HCT116 (cell line): Measurements from ENCODE around the gene CDKN2B-AS1. TPM values are rescaled to one million over a fixed set of nuclear protein-coding genes. Genes with fewer than 3 reads are reported as not detected.

Experiments used
- ATAC-seq: fragments of 200-7000 bp; cut with Tn5 transposase; 2 replicates; pipeline ENCODE4 v1.9.1; 2020; ENCODE audit warnings: mild to moderate bottlenecking, moderate library complexity
- BruUV-seq: library from RNA; stranded (reverse); fragments of 400-500 nt; replicated peaks from 2 replicates; lab custom pipeline; 2021; lab: Mats Ljungman, UMichigan
- CTCF ChIA-PET: fragments of 300-600 bp; sonication (Branson Sonifier 250); formaldehyde crosslinking; loops from one replicate; lab custom pipeline; 2021; ENCODE audit warnings: antibody characterized with exemption; lab: Charles Lee
- POLR2A ChIA-PET: fragments of 300-600, 350-600 bp; sonication (Branson Sonifier 250); formaldehyde crosslinking; loops from one replicate; lab custom pipeline; 2021; ENCODE audit warnings: antibody characterized with exemption; lab: Charles Lee
- RAD21 ChIA-PET, 2 experiments: fragments of 300-600 bp; sonication (Branson Sonifier 250); formaldehyde crosslinking; loops; one replicate each; lab custom pipeline; 2023; ENCODE audit warnings: low total read pairs in 2 of 2; ENCODE audit not compliant: uncharacterized antibody in 2 of 2, unreplicated experiment in 2 of 2, low non-redundant PET in 1 of 2; lab: Charles Lee
- DNase-seq: peaks from one replicate; pipeline ENCODE4 v3.0.0-alpha.2; 2010; ENCODE audit warnings: low read depth, low spot score
- H2AFZ ChIP-seq: fragments of 200-600 bp; shearing (Covaris generic), sonication (generic); 2 replicates; pipeline ENCODE4 v1.6.1; 2017; ENCODE audit warnings: low read depth, mixed run types, mixed read lengths, antibody characterized with exemption, low read length; ENCODE audit not compliant: poor library complexity, severe bottlenecking
- H3K27ac ChIP-seq: 2 replicates; pipeline ENCODE4 v1.5.1; 2012; ENCODE audit warnings: low read depth, low read length
- H3K27me3 ChIP-seq: fragments of 200-600 bp; sonication (generic); 2 replicates; pipeline ENCODE4 v1.6.1; 2016; ENCODE audit warnings: mixed run types, low read length, mixed read lengths; ENCODE audit not compliant: insufficient read depth
- H3K36me3 ChIP-seq, 2 experiments: fragments of 200-500 bp in 1 of 2; fragments of 200-600 bp in 1 of 2; sonication (Bioruptor generic) in 1 of 2; sonication (generic) in 1 of 2; 2 replicates each; pipeline versions ENCODE4 v1.5.1 to v1.6.1; 2014 to 2016; ENCODE audit warnings: low read length in 2 of 2, inconsistent platforms in 1 of 2, mixed read lengths in 1 of 2, mixed run types in 1 of 2; ENCODE audit not compliant: insufficient read depth in 2 of 2, control insufficient read depth in 1 of 2
- H3K4me1 ChIP-seq, 2 experiments: fragments of 200-600 bp in 1 of 2; sonication (generic) in 1 of 2; 2 replicates each; pipeline versions ENCODE4 v1.5.1 to v1.6.1; 2012 to 2017; ENCODE audit warnings: low read length in 2 of 2, inconsistent platforms in 1 of 2, mild to moderate bottlenecking in 1 of 2, mixed read lengths in 1 of 2, mixed run types in 1 of 2, moderate library complexity in 1 of 2; ENCODE audit not compliant: insufficient read depth in 2 of 2, control insufficient read depth in 1 of 2
- H3K4me2 ChIP-seq: fragments of 200-600 bp; sonication (generic); 2 replicates; pipeline ENCODE4 v1.6.1; 2017; ENCODE audit warnings: mixed run types, low read length, mixed read lengths
- H3K4me3 ChIP-seq, 2 experiments: fragments of 200-600 bp in 1 of 2; sonication (generic) in 1 of 2; replicated peaks in 1 of 2; 2 replicates each; pipeline ENCODE4 v1.5.1; 2011 to 2016; ENCODE audit warnings: low read length in 2 of 2, control low read depth in 1 of 2, low read depth in 1 of 2, mild to moderate bottlenecking in 1 of 2, mixed read lengths in 1 of 2, mixed run types in 1 of 2
- H3K79me2 ChIP-seq: fragments of 200-600 bp; sonication (generic); 2 replicates; pipeline ENCODE4 v1.6.1; 2017; ENCODE audit warnings: mild to moderate bottlenecking, mixed run types, low read length, moderate library complexity, mixed read lengths; ENCODE audit not compliant: insufficient read depth
- H3K9ac ChIP-seq: fragments of 200-600 bp; sonication (generic); 2 replicates; pipeline ENCODE4 v1.6.1; 2016; ENCODE audit warnings: low read length, mixed read lengths
- H3K9me2 ChIP-seq: fragments of 200-600 bp; sonication (generic), shearing (Covaris generic); 2 replicates; pipeline ENCODE4 v1.6.1; 2017; ENCODE audit warnings: mixed run types, mild to moderate bottlenecking, moderate library complexity; ENCODE audit not compliant: insufficient read depth
- H3K9me3 ChIP-seq, 2 experiments: fragments of 200-500 bp in 1 of 2; fragments of 200-600 bp in 1 of 2; sonication (Bioruptor generic) in 1 of 2; sonication (generic) in 1 of 2; 2 replicates each; pipeline ENCODE4 v1.6.1; 2014 to 2017; ENCODE audit warnings: low read length in 2 of 2, mixed read lengths in 2 of 2, inconsistent platforms in 1 of 2, low read depth in 1 of 2, mild to moderate bottlenecking in 1 of 2, mixed run types in 1 of 2, moderate library complexity in 1 of 2; ENCODE audit not compliant: control insufficient read depth in 1 of 2, insufficient read depth in 1 of 2
- H4K20me1 ChIP-seq: fragments of 200-600 bp; sonication (generic), shearing (Covaris generic); 2 replicates; pipeline ENCODE4 v1.6.1; 2017; ENCODE audit warnings: mixed run types, mild to moderate bottlenecking, moderate library complexity; ENCODE audit not compliant: insufficient read depth
- CBX3 ChIP-seq: IDR thresholded peaks from 2 replicates; pipeline ENCODE4 v1.6.1; 2012; ENCODE audit warnings: low read depth
- CEBPB ChIP-seq: IDR thresholded peaks from 2 replicates; pipeline ENCODE4 v1.6.1; 2012; ENCODE audit warnings: low read depth
- EGR1 ChIP-seq: IDR thresholded peaks from 2 replicates; pipeline ENCODE4 v1.6.1; 2012; ENCODE audit warnings: low read depth
- ELF1 ChIP-seq: IDR thresholded peaks from 2 replicates; pipeline ENCODE4 v1.6.1; 2012; ENCODE audit warnings: low read depth, borderline replicate concordance
- EZH2phosphoT487 ChIP-seq: fragments of 200-600 bp; IDR thresholded peaks from 2 replicates; pipeline ENCODE4 v1.6.1; 2018; ENCODE audit warnings: antibody characterized with exemption, borderline replicate concordance
- FOSL1 ChIP-seq: IDR thresholded peaks from 2 replicates; pipeline ENCODE4 v1.6.1; 2012; ENCODE audit warnings: low read depth
- JUND ChIP-seq: IDR thresholded peaks from 2 replicates; pipeline ENCODE4 v1.6.1; 2012
- POLR2A ChIP-seq: IDR thresholded peaks from 2 replicates; pipeline ENCODE4 v1.7.0; 2011; ENCODE audit warnings: borderline replicate concordance; ENCODE audit not compliant: insufficient read depth, insufficient read length; ENCODE audit errors: extremely low read depth
- POLR2AphosphoS5 ChIP-seq: IDR thresholded peaks from 2 replicates; pipeline ENCODE4 v1.6.1; 2011; ENCODE audit warnings: mild to moderate bottlenecking, low read depth, low read length, moderate library complexity
- RAD21 ChIP-seq: IDR thresholded peaks from 2 replicates; pipeline ENCODE4 v1.6.1; 2012; ENCODE audit warnings: low read depth, mild to moderate bottlenecking
- SP1 ChIP-seq: IDR thresholded peaks from 2 replicates; pipeline ENCODE4 v1.6.1; 2012; ENCODE audit warnings: low read depth
- SRF ChIP-seq: IDR thresholded peaks from 2 replicates; pipeline ENCODE4 v1.6.1; 2012; ENCODE audit warnings: low read depth
- TCF7L2 ChIP-seq: IDR thresholded peaks from 2 replicates; pipeline ENCODE4 v1.7.0; 2011; ENCODE audit warnings: borderline replicate concordance, inconsistent platforms; ENCODE audit not compliant: insufficient read depth, insufficient read length; ENCODE audit errors: extremely low read depth
- YY1 ChIP-seq: IDR thresholded peaks from 2 replicates; pipeline ENCODE4 v1.6.1; 2011; ENCODE audit warnings: low read length, low read depth, moderate library complexity, mild to moderate bottlenecking; ENCODE audit not compliant: insufficient replicate concordance; ENCODE audit errors: extremely low read depth
- ZFX ChIP-seq: fragments of 450-650 bp; IDR thresholded peaks from 2 replicates; pipeline ENCODE4 v1.6.1; 2017
- intact Hi-C: fragments of 100-400 bp; cut with micrococcal nuclease; formaldehyde crosslinking; loops from 2 replicates; pipeline ENCODE4 v1.10.0; 2022
- total RNA-seq: library from RNA; stranded (reverse); gene quantifications from one replicate; pipeline ENCODE4 v1.2.1, GENCODE V29; 2021; ENCODE audit not compliant: unreplicated experiment
- TF ChIP-seq, protein P1 (sequence below): IDR thresholded peaks from 2 replicates; pipeline ENCODE4 v1.6.1; 2012

The CDKN2B-AS1 gene
- total RNA-seq, 1 experiment from 2014 or later: 1.7 TPM

DNA sequence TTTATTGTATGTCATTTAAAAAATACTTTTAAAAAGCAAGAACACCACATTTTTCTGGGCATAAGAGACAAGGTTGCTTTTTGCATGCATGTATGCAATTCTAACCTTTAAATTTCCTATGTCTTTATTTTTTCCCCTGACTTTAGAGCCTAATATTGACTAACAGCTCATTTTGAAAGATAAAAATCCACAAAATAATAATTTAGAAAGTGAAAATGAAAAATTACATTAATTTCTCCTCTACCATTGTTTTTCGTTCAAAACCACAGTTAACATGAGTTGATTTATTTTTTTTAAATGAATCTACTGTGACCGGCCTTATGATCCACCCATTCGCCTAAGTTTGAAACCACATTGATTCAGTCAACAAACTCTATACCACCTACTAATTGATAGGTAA, 152.0 kb downstream of the CDKN2B-AS1 start (continued):
- TF ChIP-seq TCF7L2: no peak
- TF ChIP-seq, protein P1, sequence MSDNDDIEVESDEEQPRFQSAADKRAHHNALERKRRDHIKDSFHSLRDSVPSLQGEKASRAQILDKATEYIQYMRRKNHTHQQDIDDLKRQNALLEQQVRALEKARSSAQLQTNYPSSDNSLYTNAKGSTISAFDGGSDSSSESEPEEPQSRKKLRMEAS: no peak

DNA sequence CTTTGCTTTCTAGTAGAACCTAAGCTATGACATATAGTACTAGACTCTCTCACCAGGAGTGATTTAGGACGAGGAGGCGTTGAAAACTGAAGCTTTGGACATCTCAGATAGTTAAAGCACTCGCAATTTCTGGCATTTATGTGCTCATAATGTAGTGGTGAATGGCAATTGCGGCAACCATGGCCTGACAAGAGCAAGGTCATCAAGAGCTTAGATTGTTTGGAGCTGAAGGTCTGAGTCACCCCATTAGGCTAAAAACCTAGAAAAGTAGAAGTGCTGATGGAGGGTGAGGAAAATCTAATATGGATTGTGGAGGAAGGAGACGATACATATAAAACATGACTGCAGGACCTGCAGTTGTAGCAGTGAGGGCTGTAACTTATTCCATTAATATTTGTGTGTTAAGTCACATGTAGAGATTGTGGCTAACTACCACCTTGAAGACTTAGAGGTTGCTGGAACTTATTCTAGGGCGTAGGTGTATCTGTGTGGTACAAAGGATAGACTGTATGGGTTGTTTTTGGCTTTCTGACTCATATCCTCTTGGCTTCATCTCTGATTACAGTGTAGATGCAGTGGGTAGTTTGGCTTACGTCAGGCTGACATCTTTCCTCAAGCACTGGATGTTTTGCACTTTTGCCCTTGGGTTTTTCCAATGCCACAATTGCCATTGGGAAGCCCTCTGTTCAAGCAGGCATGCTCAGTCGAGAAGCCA, 153.4 kb downstream of the CDKN2B-AS1 start:
- intact Hi-C loops: loop anchor here (10.0 kb wide), 1 partner anchor 63 kb away; no protein-coding TSS in a partner anchor
- Histone ChIP-seq H3K27me3 (no peaks in the 10 kb centered on the region), H3K9me3 (no peaks in the 10 kb centered on the region), H3K4me2 (peak overlapping the region; percentile 34), H3K79me2 (no peaks in the 10 kb centered on the region), H3K4me3 (no peak overlapping the region), H2AFZ (peak overlapping the region; percentile 62), H3K9me2 (no peaks in the 10 kb centered on the region), H3K4me1 (peaks cover 0 to 16% of the 10 kb centered on the region in 2 experiments; a peak in 2 of 4 replicates), H4K20me1 (no peaks in the 10 kb centered on the region), H3K27ac (no peak overlapping the region), H3K9ac (no peak overlapping the region), H3K36me3 (no peaks in the 10 kb centered on the region)
- ATAC-seq: peak; percentile 89
- ChIA-PET POLR2A (interaction anchor here (1.8 kb wide), 1 partner anchor 11 kb away, joined by 4 read pairs; no protein-coding TSS in a partner anchor), CTCF (interaction anchor here (0.9 kb wide), 1 partner anchor 11 kb away, joined by 3 read pairs; no protein-coding TSS in a partner anchor), RAD21 (no interaction called here)
- no TSS peak for BruUV-seq
- no peak for TF ChIP-seq CEBPB
- TF ChIP-seq POLR2AphosphoS5: 0 out of 2 replicates have a peak, but pooled peaks have one; percentile 34
- peak; percentile 52; the same call in 1 of the 2 replicates for TF ChIP-seq SP1
- TF ChIP-seq ZFX: no peak
- peak; percentile 37 for TF ChIP-seq JUND
- TF ChIP-seq RAD21: no peak
- 0 out of 2 replicates have a peak, but pooled peaks have one; percentile 53 for TF ChIP-seq CBX3
- no peak for TF ChIP-seq SRF
- TF ChIP-seq TCF7L2: peak; percentile 82
- 0 out of 2 replicates have a peak, but pooled peaks have one; percentile 34 for TF ChIP-seq FOSL1
- no peak for TF ChIP-seq YY1
- TF ChIP-seq ELF1: no peak
- TF ChIP-seq EZH2phosphoT487: no peak
- TF ChIP-seq EGR1: peak; percentile 36; the same call in 1 of the 2 replicates
- TF ChIP-seq POLR2A: peak; percentile 18
- DNase-seq: peak; percentile 60
